HepG2 (cell line): ENCODE results near the gene ARHGAP26. TPM values are rescaled to one million over a fixed set of nuclear protein-coding genes. Genes with fewer than 3 reads are reported as not detected.
"Not testable (repeated sequence)": the region's sequence is repeated elsewhere in the genome, so short reads cannot be mapped to it uniquely, and the experiment has no call there.

Experiments used
- ATAC-seq: fragments of 200-7000 bp; cut with Tn5 transposase; 3 replicates; pipeline ENCODE4 v1.9.1; 2020; ENCODE audit warnings: mild to moderate bottlenecking, moderate library complexity
- BruUV-seq: library from RNA; stranded (reverse); fragments of 400-500 nt; replicated peaks from 2 replicates; lab custom pipeline; 2021; lab: Mats Ljungman, UMichigan
- CTCF ChIA-PET: fragments of 300-600 bp; formaldehyde crosslinking; extraction: SDS; loops from one replicate; lab custom pipeline; 2021; ENCODE audit warnings: low total read pairs, inconsistent platforms, low intra/inter-chr PET ratio; lab: Yijun Ruan, JAX
- POLR2A ChIA-PET: fragments of 350-600 bp; sonication (Branson Sonifier 250); formaldehyde crosslinking; loops from one replicate; lab custom pipeline; 2020; ENCODE audit warnings: antibody characterized with exemption, inconsistent platforms; lab: Yijun Ruan, JAX
- DNase-seq: peaks from one replicate; pipeline ENCODE4 v3.0.0-alpha.2; 2015; ENCODE audit warnings: low spot score
- FAIRE-seq: peaks from 3 replicates; lab custom pipeline; 2011; peaks lifted over from hg19 to GRCh38; lab: Jason Lieb, UNC
- H2AFZ ChIP-seq: one replicate; pipeline ENCODE4 v1.6.1; 2011; ENCODE audit warnings: low read length, inconsistent platforms
- H3K27ac ChIP-seq: fragments of 300-600 bp; 3 replicates; pipeline ENCODE4 v1.8.0; 2011; ENCODE audit warnings: mixed run types, mild to moderate bottlenecking, mixed read lengths, low read length, inconsistent platforms; ENCODE audit not compliant: insufficient read depth; ENCODE audit errors: extremely low read length
- H3K27me3 ChIP-seq, 2 experiments: fragments of 200-600 bp in 1 of 2; 2 replicates in 1 of 2; 3 replicates in 1 of 2; pipeline versions ENCODE4 v1.6.0 to v1.8.0; 2011; ENCODE audit warnings: low read length in 2 of 2, mild to moderate bottlenecking in 2 of 2, moderate library complexity in 2 of 2, inconsistent platforms in 1 of 2; ENCODE audit not compliant: insufficient read depth in 2 of 2, control insufficient read depth in 1 of 2
- H3K36me3 ChIP-seq, 2 experiments: fragments of 200-600 bp in 1 of 2; replicated peaks in 1 of 2; 2 replicates in 1 of 2; 3 replicates in 1 of 2; pipeline versions ENCODE4 v1.5.1 to v1.8.0; 2011; ENCODE audit warnings: low read length in 2 of 2, inconsistent platforms in 1 of 2; ENCODE audit not compliant: insufficient read depth in 2 of 2, control insufficient read depth in 1 of 2
- H3K4me1 ChIP-seq: 2 replicates; pipeline ENCODE4 v1.5.1; 2012; ENCODE audit warnings: low read length, inconsistent platforms; ENCODE audit not compliant: insufficient read depth
- H3K4me2 ChIP-seq: 2 replicates; pipeline ENCODE4 v1.6.0; 2011; ENCODE audit warnings: low read depth, low read length, inconsistent platforms
- H3K4me3 ChIP-seq, 3 experiments: fragments of 200-600 bp in 1 of 3; sonication (generic), shearing (Covaris generic) in 1 of 3; replicated peaks in 1 of 3; 2 replicates each; pipeline ENCODE4 v1.5.1; 2011 to 2016; ENCODE audit warnings: low read length in 3 of 3, inconsistent platforms in 2 of 3, low read depth in 2 of 3, mild to moderate bottlenecking in 2 of 3, control low read depth in 1 of 3, mixed read lengths in 1 of 3; ENCODE audit not compliant: insufficient read depth in 1 of 3
- H3K79me2 ChIP-seq: one replicate; pipeline ENCODE4 v1.6.1; 2011; ENCODE audit warnings: low read length, inconsistent platforms; ENCODE audit not compliant: insufficient read depth
- H3K9ac ChIP-seq: 2 replicates; pipeline ENCODE4 v1.6.0; 2011; ENCODE audit warnings: mild to moderate bottlenecking, low read depth, low read length, inconsistent platforms; ENCODE audit not compliant: insufficient read depth
- H3K9me3 ChIP-seq: 2 replicates; pipeline ENCODE4 v1.5.1; 2012; ENCODE audit warnings: mild to moderate bottlenecking, low read length
- H4K20me1 ChIP-seq: 2 replicates; pipeline ENCODE4 v1.6.0; 2011; ENCODE audit warnings: inconsistent platforms, mild to moderate bottlenecking, low read length, moderate library complexity; ENCODE audit not compliant: insufficient read depth
- CEBPB ChIP-seq: IDR thresholded peaks from 2 replicates; pipeline ENCODE4 v1.6.1; 2011; ENCODE audit warnings: low read depth, low read length, improper control_type of control experiment, borderline replicate concordance
- MTA3 ChIP-seq: sonication (generic); formaldehyde crosslinking; IDR thresholded peaks from 2 replicates; pipeline ENCODE4 v1.4.0; 2020; ENCODE audit warnings: missing genetic modification reagents
- NFIB ChIP-seq: sonication (generic); formaldehyde crosslinking; IDR thresholded peaks from 2 replicates; pipeline ENCODE4 v1.9.0; 2021; ENCODE audit warnings: missing genetic modification reagents, mild to moderate bottlenecking, borderline replicate concordance
- NFYB ChIP-seq: sonication (generic); formaldehyde crosslinking; IDR thresholded peaks from 2 replicates; pipeline ENCODE4 v1.4.0; 2020; ENCODE audit warnings: missing genetic modification reagents
- RFXAP ChIP-seq: sonication (generic); formaldehyde crosslinking; IDR thresholded peaks from 2 replicates; pipeline ENCODE4 v1.4.0; 2020; ENCODE audit warnings: missing genetic modification reagents, borderline replicate concordance
- TCF12 ChIP-seq, 2 experiments: fragments of 450-650 bp in 1 of 2; sonication (generic) in 1 of 2; formaldehyde crosslinking in 1 of 2; IDR thresholded peaks; 2 replicates each; pipeline versions ENCODE4 v1.6.1 to v1.8.0; 2017 to 2022; ENCODE audit warnings: antibody characterized with exemption in 1 of 2, mild to moderate bottlenecking in 1 of 2, missing genetic modification reagents in 1 of 2, moderate library complexity in 1 of 2
- TEAD2 ChIP-seq: sonication (generic); formaldehyde crosslinking; IDR thresholded peaks from 2 replicates; pipeline ENCODE4 v1.9.0; 2021; ENCODE audit warnings: missing genetic modification reagents
- TEAD3 ChIP-seq: optimal IDR thresholded peaks from 2 replicates; pipeline ENCODE3; 2016; ENCODE audit warnings: borderline replicate concordance
- YEATS2 ChIP-seq: sonication (generic); formaldehyde crosslinking; IDR thresholded peaks from 2 replicates; pipeline ENCODE4 v1.4.0; 2020; ENCODE audit warnings: missing genetic modification reagents, borderline replicate concordance
- ZNF547 ChIP-seq: sonication (generic); formaldehyde crosslinking; IDR thresholded peaks from 2 replicates; pipeline ENCODE4 v1.5.1; 2020; ENCODE audit warnings: mild to moderate bottlenecking, missing genetic modification reagents
- WGBS: methylation state at CpG from one replicate; pipeline ENCODE4 v1.1.6; 2017; ENCODE audit warnings: low lambda C conversion rate; 5-methylcytosine and 5-hydroxymethylcytosine counted together
- in situ Hi-C: cut with HindIII; loops from 2 replicates; pipeline ENCODE4 v1.10.0; 2017; ENCODE audit warnings: low pct_unique_long_range_greater_than_20kb; ENCODE audit not compliant: extremely low pct_ligation_motif_present
- intact Hi-C: fragments of 100-400 bp; cut with micrococcal nuclease; formaldehyde crosslinking; loops from one replicate; pipeline ENCODE4 v1.10.0; 2022; ENCODE audit not compliant: unreplicated experiment
- polyA plus RNA-seq, 8 experiments: library from polyadenylated mRNA; depleted of rRNA in 3 of 8; stranded (reverse) in 7 of 8; unstranded in 1 of 8; fragments of >200 nt; fragmentation: Illumina TruSeq in 4 of 8; extraction: Trizol in 4 of 8; gene quantifications; 2 replicates each; pipeline versions ENCODE4 v1.2.1 to v1.2.3, GENCODE V29; 2011 to 2016; ENCODE audit warnings: low read depth in 4 of 8, missing spikeins in 1 of 8, mixed read lengths in 1 of 8; ENCODE audit not compliant: insufficient read depth in 1 of 8
- total RNA-seq, 5 experiments: library from RNA; depleted of rRNA; stranded (reverse); fragments of >200 nt; fragmentation: Illumina TruSeq; extraction: Trizol; gene quantifications; 2 replicates each; pipeline ENCODE4 v1.2.3, GENCODE V29; 2016; ENCODE audit warnings: low read depth in 1 of 5
- TF ChIP-seq, protein P1 (sequence below): IDR thresholded peaks from 2 replicates; pipeline ENCODE4 v1.6.1; 2016
- TF ChIP-seq, protein P2 (sequence below): sonication (generic); formaldehyde crosslinking; IDR thresholded peaks from 2 replicates; pipeline ENCODE4 v1.5.0; 2020; ENCODE audit warnings: mild to moderate bottlenecking, missing genetic modification reagents
- TF ChIP-seq, protein P3 (sequence below): sonication (generic); formaldehyde crosslinking; IDR thresholded peaks from 2 replicates; pipeline ENCODE4 v1.9.0; 2021; ENCODE audit warnings: missing genetic modification reagents, borderline replicate concordance

Gene ARHGAP26
- total and polyA plus RNA-seq, 2 of the 13 experiments (the other 11 are each of a cell fraction or from before 2014, with no cell fraction given), result 9.6 to 18.2 TPM

DNA sequence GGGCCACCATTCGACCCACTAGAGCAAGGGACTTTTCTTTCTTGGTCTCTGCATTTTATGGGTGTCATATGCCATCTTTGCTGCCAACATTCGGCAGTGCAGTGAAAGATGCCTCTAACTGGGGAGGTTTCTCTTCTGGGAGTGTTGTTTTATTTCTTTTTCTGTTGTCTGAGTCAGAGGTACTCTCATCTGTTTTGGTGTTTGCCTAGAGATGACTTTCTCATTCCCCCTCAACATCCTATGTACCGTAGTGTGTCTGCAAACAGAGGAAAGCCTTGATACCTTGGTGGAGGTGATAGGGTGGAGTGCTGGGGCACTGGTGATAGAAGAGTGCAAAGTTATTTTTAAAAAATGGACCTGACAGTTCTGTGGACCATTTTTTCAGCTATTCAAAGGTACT, 182.1 kb downstream of the ARHGAP26 start:
- no TSS peak for BruUV-seq
- FAIRE-seq (no peak), DNase-seq (no peak), ATAC-seq (no peak)
- no peak for TF ChIP-seq TEAD2 (CRISPR knock-in tag)
- no peak for TF ChIP-seq MTA3 (CRISPR knock-in tag)
- no peak for TF ChIP-seq ZNF547 (CRISPR knock-in tag)
- TF ChIP-seq, protein P1, sequence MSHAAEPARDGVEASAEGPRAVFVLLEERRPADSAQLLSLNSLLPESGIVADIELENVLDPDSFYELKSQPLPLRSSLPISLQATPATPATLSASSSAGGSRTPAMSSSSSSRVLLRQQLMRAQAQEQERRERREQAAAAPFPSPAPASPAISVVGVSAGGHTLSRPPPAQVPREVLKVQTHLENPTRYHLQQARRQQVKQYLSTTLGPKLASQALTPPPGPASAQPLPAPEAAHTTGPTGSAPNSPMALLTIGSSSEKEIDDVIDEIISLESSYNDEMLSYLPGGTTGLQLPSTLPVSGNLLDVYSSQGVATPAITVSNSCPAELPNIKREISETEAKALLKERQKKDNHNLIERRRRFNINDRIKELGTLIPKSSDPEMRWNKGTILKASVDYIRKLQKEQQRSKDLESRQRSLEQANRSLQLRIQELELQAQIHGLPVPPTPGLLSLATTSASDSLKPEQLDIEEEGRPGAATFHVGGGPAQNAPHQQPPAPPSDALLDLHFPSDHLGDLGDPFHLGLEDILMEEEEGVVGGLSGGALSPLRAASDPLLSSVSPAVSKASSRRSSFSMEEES (CRISPR knock-in tag), result no peak
- no peak for TF ChIP-seq YEATS2 (CRISPR knock-in tag)
- TF ChIP-seq TEAD3 (CRISPR knock-in tag), result no peak
- TF ChIP-seq NFIB (CRISPR knock-in tag), result no peak
- TF ChIP-seq, protein P2, sequence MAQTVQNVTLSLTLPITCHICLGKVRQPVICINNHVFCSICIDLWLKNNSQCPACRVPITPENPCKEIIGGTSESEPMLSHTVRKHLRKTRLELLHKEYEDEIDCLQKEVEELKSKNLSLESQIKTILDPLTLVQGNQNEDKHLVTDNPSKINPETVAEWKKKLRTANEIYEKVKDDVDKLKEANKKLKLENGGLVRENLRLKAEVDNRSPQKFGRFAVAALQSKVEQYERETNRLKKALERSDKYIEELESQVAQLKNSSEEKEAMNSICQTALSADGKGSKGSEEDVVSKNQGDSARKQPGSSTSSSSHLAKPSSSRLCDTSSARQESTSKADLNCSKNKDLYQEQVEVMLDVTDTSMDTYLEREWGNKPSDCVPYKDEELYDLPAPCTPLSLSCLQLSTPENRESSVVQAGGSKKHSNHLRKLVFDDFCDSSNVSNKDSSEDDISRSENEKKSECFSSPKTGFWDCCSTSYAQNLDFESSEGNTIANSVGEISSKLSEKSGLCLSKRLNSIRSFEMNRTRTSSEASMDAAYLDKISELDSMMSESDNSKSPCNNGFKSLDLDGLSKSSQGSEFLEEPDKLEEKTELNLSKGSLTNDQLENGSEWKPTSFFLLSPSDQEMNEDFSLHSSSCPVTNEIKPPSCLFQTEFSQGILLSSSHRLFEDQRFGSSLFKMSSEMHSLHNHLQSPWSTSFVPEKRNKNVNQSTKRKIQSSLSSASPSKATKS (CRISPR knock-in tag), result no peak
- TF ChIP-seq, protein P3, sequence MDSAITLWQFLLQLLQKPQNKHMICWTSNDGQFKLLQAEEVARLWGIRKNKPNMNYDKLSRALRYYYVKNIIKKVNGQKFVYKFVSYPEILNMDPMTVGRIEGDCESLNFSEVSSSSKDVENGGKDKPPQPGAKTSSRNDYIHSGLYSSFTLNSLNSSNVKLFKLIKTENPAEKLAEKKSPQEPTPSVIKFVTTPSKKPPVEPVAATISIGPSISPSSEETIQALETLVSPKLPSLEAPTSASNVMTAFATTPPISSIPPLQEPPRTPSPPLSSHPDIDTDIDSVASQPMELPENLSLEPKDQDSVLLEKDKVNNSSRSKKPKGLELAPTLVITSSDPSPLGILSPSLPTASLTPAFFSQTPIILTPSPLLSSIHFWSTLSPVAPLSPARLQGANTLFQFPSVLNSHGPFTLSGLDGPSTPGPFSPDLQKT, result no peak
- no peak for TF ChIP-seq CEBPB
- TF ChIP-seq TCF12 (IDR thresholded peaks at IDR 0.05), result no peak
- no peak for TF ChIP-seq TCF12 (CRISPR knock-in tag; IDR thresholded peaks at IDR 0.05)
- no peak for TF ChIP-seq NFYB (CRISPR knock-in tag)
- TF ChIP-seq RFXAP (CRISPR knock-in tag), result no peak
- Histone ChIP-seq H3K4me3 (no peak overlapping the region), H3K4me2 (no peak overlapping the region), H4K20me1 (no peaks in the 10 kb centered on the region), H3K27ac (no peak overlapping the region), H3K4me1 (no peaks in the 10 kb centered on the region), H3K79me2 (no peaks in the 10 kb centered on the region), H2AFZ (no peak overlapping the region), H3K9me3 (no peaks in the 10 kb centered on the region), H3K27me3 (no peaks in the 10 kb centered on the region), H3K9ac (no peak overlapping the region), H3K36me3 (no peaks in the 10 kb centered on the region; a peak in 1 of 5 replicates)
- in situ Hi-C loops (no loop called here), intact Hi-C loops (no loop called here)
- CTCF ChIA-PET, result no interaction called here
- POLR2A ChIA-PET, result no interaction called here
- WGBS, result 94% methylated on average over 3 of the region's 3 CpGs

DNA sequence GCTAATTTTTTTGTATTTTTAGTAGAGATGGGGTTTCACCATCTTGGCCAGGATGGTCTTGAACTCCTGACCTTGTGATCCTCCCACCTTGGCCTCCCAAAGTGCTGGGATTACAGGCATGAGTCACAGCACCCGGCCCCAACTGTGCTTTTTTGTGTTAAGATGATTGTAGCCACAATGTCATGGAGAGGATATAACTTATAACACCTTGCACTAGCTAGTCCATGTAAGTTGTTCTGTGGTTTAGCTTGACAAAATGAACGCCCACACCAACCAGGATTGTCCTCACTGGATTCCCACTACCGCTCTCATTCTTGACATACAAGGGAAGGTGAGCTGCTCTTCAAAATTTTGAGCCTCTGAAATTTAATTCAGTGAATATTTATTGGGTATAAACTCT, 182.7 kb downstream of the ARHGAP26 start:
- BruUV-seq, DNase-seq, CTCF ChIA-PET, H3K27ac ChIP-seq, ATAC-seq, H3K4me3 ChIP-seq, H2AFZ ChIP-seq, H3K4me2 ChIP-seq, FAIRE-seq, H3K9me3 ChIP-seq, H3K36me3 ChIP-seq, in situ Hi-C loops, H4K20me1 ChIP-seq, H3K4me1 ChIP-seq, POLR2A ChIA-PET, H3K27me3 ChIP-seq, H3K9ac ChIP-seq, H3K79me2 ChIP-seq, intact Hi-C loops: not testable (repeated sequence)
- 100% methylated on average over 3 of the region's 3 CpGs for WGBS
